HepG2 (cell line): ENCODE data around the gene P4HA3. TPM values are rescaled to one million over a fixed set of nuclear protein-coding genes. Genes with fewer than 3 reads are reported as not detected.

Experiments
- ATAC-seq: fragments of 200-7000 bp; cut with Tn5 transposase; 3 replicates; pipeline ENCODE4 v1.9.1; 2020; ENCODE audit warnings: mild to moderate bottlenecking, moderate library complexity
- BruUV-seq: library from RNA; stranded (reverse); fragments of 400-500 nt; replicated peaks from 2 replicates; lab custom pipeline; 2021; lab: Mats Ljungman, UMichigan
- CTCF ChIA-PET: fragments of 300-600 bp; formaldehyde crosslinking; extraction: SDS; loops from one replicate; lab custom pipeline; 2021; ENCODE audit warnings: low total read pairs, inconsistent platforms, low intra/inter-chr PET ratio; lab: Yijun Ruan, JAX
- POLR2A ChIA-PET: fragments of 350-600 bp; sonication (Branson Sonifier 250); formaldehyde crosslinking; loops from one replicate; lab custom pipeline; 2020; ENCODE audit warnings: antibody characterized with exemption, inconsistent platforms; lab: Yijun Ruan, JAX
- DNase-seq: peaks from one replicate; pipeline ENCODE4 v3.0.0-alpha.2; 2015; ENCODE audit warnings: low spot score
- FAIRE-seq: peaks from 3 replicates; lab custom pipeline; 2011; peaks lifted over from hg19 to GRCh38; lab: Jason Lieb, UNC
- H2AFZ ChIP-seq: one replicate; pipeline ENCODE4 v1.6.1; 2011; ENCODE audit warnings: low read length, inconsistent platforms
- H3K27ac ChIP-seq: fragments of 300-600 bp; 3 replicates; pipeline ENCODE4 v1.8.0; 2011; ENCODE audit warnings: mixed run types, mild to moderate bottlenecking, mixed read lengths, low read length, inconsistent platforms; ENCODE audit not compliant: insufficient read depth; ENCODE audit errors: extremely low read length
- H3K27me3 ChIP-seq, 2 experiments: fragments of 200-600 bp in 1 of 2; 2 replicates in 1 of 2; 3 replicates in 1 of 2; pipeline versions ENCODE4 v1.6.0 to v1.8.0; 2011; ENCODE audit warnings: low read length in 2 of 2, mild to moderate bottlenecking in 2 of 2, moderate library complexity in 2 of 2, inconsistent platforms in 1 of 2; ENCODE audit not compliant: insufficient read depth in 2 of 2, control insufficient read depth in 1 of 2
- H3K36me3 ChIP-seq, 2 experiments: fragments of 200-600 bp in 1 of 2; replicated peaks in 1 of 2; 2 replicates in 1 of 2; 3 replicates in 1 of 2; pipeline versions ENCODE4 v1.5.1 to v1.8.0; 2011; ENCODE audit warnings: low read length in 2 of 2, inconsistent platforms in 1 of 2; ENCODE audit not compliant: insufficient read depth in 2 of 2, control insufficient read depth in 1 of 2
- H3K4me1 ChIP-seq: 2 replicates; pipeline ENCODE4 v1.5.1; 2012; ENCODE audit warnings: low read length, inconsistent platforms; ENCODE audit not compliant: insufficient read depth
- H3K4me2 ChIP-seq: 2 replicates; pipeline ENCODE4 v1.6.0; 2011; ENCODE audit warnings: low read depth, low read length, inconsistent platforms
- H3K4me3 ChIP-seq, 3 experiments: fragments of 200-600 bp in 1 of 3; sonication (generic), shearing (Covaris generic) in 1 of 3; replicated peaks in 1 of 3; 2 replicates each; pipeline ENCODE4 v1.5.1; 2011 to 2016; ENCODE audit warnings: low read length in 3 of 3, inconsistent platforms in 2 of 3, low read depth in 2 of 3, mild to moderate bottlenecking in 2 of 3, control low read depth in 1 of 3, mixed read lengths in 1 of 3; ENCODE audit not compliant: insufficient read depth in 1 of 3
- H3K79me2 ChIP-seq: one replicate; pipeline ENCODE4 v1.6.1; 2011; ENCODE audit warnings: low read length, inconsistent platforms; ENCODE audit not compliant: insufficient read depth
- H3K9ac ChIP-seq: 2 replicates; pipeline ENCODE4 v1.6.0; 2011; ENCODE audit warnings: mild to moderate bottlenecking, low read depth, low read length, inconsistent platforms; ENCODE audit not compliant: insufficient read depth
- H3K9me3 ChIP-seq: 2 replicates; pipeline ENCODE4 v1.5.1; 2012; ENCODE audit warnings: mild to moderate bottlenecking, low read length
- H4K20me1 ChIP-seq: 2 replicates; pipeline ENCODE4 v1.6.0; 2011; ENCODE audit warnings: inconsistent platforms, mild to moderate bottlenecking, low read length, moderate library complexity; ENCODE audit not compliant: insufficient read depth
- IRF2 ChIP-seq: IDR thresholded peaks from 2 replicates; pipeline ENCODE4 v1.6.1; 2018; ENCODE audit warnings: missing genetic modification reagents, missing compliant biosample characterization
- NFE2 ChIP-seq: sonication (generic); formaldehyde crosslinking; IDR thresholded peaks from 2 replicates; pipeline ENCODE4 v1.4.0; 2020; ENCODE audit warnings: missing genetic modification reagents
- NR2C2 ChIP-seq: sonication (generic); formaldehyde crosslinking; IDR thresholded peaks from 2 replicates; pipeline ENCODE4 v1.4.0; 2020; ENCODE audit warnings: missing genetic modification reagents, mild to moderate bottlenecking, moderate library complexity, borderline replicate concordance
- PCBP1 ChIP-seq: fragments of 200-400 bp; formaldehyde crosslinking; IDR thresholded peaks from 2 replicates; pipeline ENCODE4 v1.6.1; 2017; ENCODE audit warnings: mild to moderate bottlenecking, low read depth, low read length, borderline replicate concordance
- SMARCC2 ChIP-seq: fragments of 450-650 bp; IDR thresholded peaks from 2 replicates; pipeline ENCODE4 v1.6.1; 2017; ENCODE audit warnings: antibody characterized with exemption, mild to moderate bottlenecking
- ZBTB2 ChIP-seq: sonication (generic); formaldehyde crosslinking; IDR thresholded peaks from 2 replicates; pipeline ENCODE4 v1.8.0; 2022; ENCODE audit warnings: low read depth, missing genetic modification reagents
- ZHX1 ChIP-seq: sonication (generic); formaldehyde crosslinking; IDR thresholded peaks from 2 replicates; pipeline ENCODE4 v1.8.1; 2022; ENCODE audit warnings: low read depth, mild to moderate bottlenecking, missing genetic modification reagents
- ZNF543 ChIP-seq: sonication (generic); formaldehyde crosslinking; IDR thresholded peaks from 2 replicates; pipeline ENCODE4 v1.4.0; 2020; ENCODE audit warnings: mild to moderate bottlenecking, missing genetic modification reagents
- in situ Hi-C: cut with HindIII; loops from 2 replicates; pipeline ENCODE4 v1.10.0; 2017; ENCODE audit warnings: low pct_unique_long_range_greater_than_20kb; ENCODE audit not compliant: extremely low pct_ligation_motif_present
- intact Hi-C: fragments of 100-400 bp; cut with micrococcal nuclease; formaldehyde crosslinking; loops from one replicate; pipeline ENCODE4 v1.10.0; 2022; ENCODE audit not compliant: unreplicated experiment
- polyA plus RNA-seq, 8 experiments: library from polyadenylated mRNA; depleted of rRNA in 3 of 8; stranded (reverse) in 7 of 8; unstranded in 1 of 8; fragments of >200 nt; fragmentation: Illumina TruSeq in 4 of 8; extraction: Trizol in 4 of 8; gene quantifications; 2 replicates each; pipeline versions ENCODE4 v1.2.1 to v1.2.3, GENCODE V29; 2011 to 2016; ENCODE audit warnings: low read depth in 4 of 8, missing spikeins in 1 of 8, mixed read lengths in 1 of 8; ENCODE audit not compliant: insufficient read depth in 1 of 8
- total RNA-seq, 5 experiments: library from RNA; depleted of rRNA; stranded (reverse); fragments of >200 nt; fragmentation: Illumina TruSeq; extraction: Trizol; gene quantifications; 2 replicates each; pipeline ENCODE4 v1.2.3, GENCODE V29; 2016; ENCODE audit warnings: low read depth in 1 of 5

P4HA3 gene
- total and polyA plus RNA-seq, 2 of the 13 experiments (the other 11 are each of a cell fraction or from before 2014, with no cell fraction given) = not detected

DNA sequence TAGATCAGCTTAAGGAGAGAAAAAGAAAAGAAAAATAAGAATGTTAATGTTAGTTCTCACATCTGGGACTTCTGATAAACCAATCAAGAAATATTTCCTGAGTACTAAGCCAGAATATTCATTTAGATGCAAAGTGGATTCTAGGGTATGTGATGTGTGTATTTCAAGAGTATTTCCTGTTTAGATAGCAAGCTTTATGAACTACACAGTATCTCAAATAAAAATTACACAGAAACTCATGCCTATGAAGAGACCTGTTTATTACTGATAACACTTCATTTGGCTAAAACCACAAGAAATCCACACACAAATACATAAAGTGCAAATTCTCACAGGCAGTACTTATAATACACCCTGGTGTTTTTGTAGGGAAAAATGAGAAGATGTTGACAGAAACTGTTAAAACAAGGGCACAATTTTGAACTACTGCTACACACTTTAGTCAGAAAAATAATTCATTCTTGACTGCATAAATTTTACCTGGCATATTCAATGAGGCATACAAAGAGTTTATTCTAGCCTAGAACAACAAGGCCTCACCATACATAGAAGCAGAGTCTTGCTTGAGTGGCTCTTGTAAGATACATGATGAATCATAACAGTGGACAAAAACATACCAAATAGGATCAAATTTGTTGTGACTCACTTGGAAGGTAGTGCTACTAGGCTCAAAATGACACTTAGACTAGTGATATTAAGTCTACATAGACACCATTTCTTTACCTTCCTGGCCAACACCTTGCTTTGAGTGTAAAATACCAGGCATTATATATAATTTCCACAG is 18.8 kb upstream of the P4HA3 start:
- intact Hi-C loops = no loop called here
- DNase-seq = no peak
- Histone ChIP-seq H3K36me3 (no peaks in the 10 kb centered on the region), H3K4me2 (no peak overlapping the region), H2AFZ (no peak overlapping the region), H4K20me1 (no peaks in the 10 kb centered on the region), H3K4me1 (no peaks in the 10 kb centered on the region), H3K27ac (no peak overlapping the region), H3K79me2 (no peaks in the 10 kb centered on the region), H3K9ac (no peak overlapping the region), H3K4me3 (no peak overlapping the region), H3K27me3 (no peaks in the 10 kb centered on the region; a peak in 1 of 5 replicates), H3K9me3 (no peaks in the 10 kb centered on the region)
- TF ChIP-seq ZNF543 (CRISPR knock-in tag) (no peak), ZBTB2 (CRISPR knock-in tag) (no peak), SMARCC2 (no peak), PCBP1 (no peak), NFE2 (CRISPR knock-in tag) (no peak), ZHX1 (no peak), IRF2 (CRISPR knock-in tag) (no peak), NR2C2 (CRISPR knock-in tag) (no peak)
- CTCF ChIA-PET = no interaction called here
- POLR2A ChIA-PET = no interaction called here
- in situ Hi-C loops = no loop called here
- no TSS peak for BruUV-seq
- FAIRE-seq = no peak
- ATAC-seq = no peak
